SK-N-DZ (cell line): ENCODE results near the gene SSC4D.
"Not testable (repeated sequence)": the region's sequence is repeated elsewhere in the genome, so short reads cannot be mapped to it uniquely, and the experiment has no call there.

Source experiments
- DNase-seq: peaks from one replicate; pipeline ENCODE4 v3.0.0-alpha.2; 2015; ENCODE audit warnings: low spot score

SSC4D gene

GRCh38 chr7:76386691-76387260 lies 22.7 kb downstream of the SSC4D start:
- DNase-seq = no peak

GRCh38 chr7:76383089-76383944 lies 26.2 kb downstream of the SSC4D start:
- peak; percentile 64 for DNase-seq

GRCh38 chr7:76381814-76382213 lies 27.7 kb downstream of the SSC4D start:
- no peak for DNase-seq

GRCh38 chr7:76380623-76380966 lies 28.9 kb downstream of the SSC4D start:
- DNase-seq = no peak

- DNase-seq = no peak
These were observed 32.1 kb downstream of the SSC4D start for GRCh38 chr7:76377186-76377918.

- no peak for DNase-seq
These were observed 34.2 kb downstream of the SSC4D start for GRCh38 chr7:76375251-76375650.

GRCh38 chr7:76372984-76373833 lies 36.3 kb downstream of the SSC4D start:
- peak; percentile 40 for DNase-seq

- DNase-seq = no peak
These were observed 38.1 kb downstream of the SSC4D start for GRCh38 chr7:76371396-76371795.

- no peak for DNase-seq
These were observed 40.5 kb downstream of the SSC4D start for GRCh38 chr7:76369018-76369417.

- no peak for DNase-seq
These were observed 41.3 kb downstream of the SSC4D start for GRCh38 chr7:76368190-76368589.

GRCh38 chr7:76364198-76364584 lies 45.3 kb downstream of the SSC4D start:
- no peak for DNase-seq

- not testable (repeated sequence) for DNase-seq
These were observed 45.7 kb downstream of the SSC4D start for GRCh38 chr7:76363754-76364153.

- DNase-seq = no peak
These were observed 49.4 kb downstream of the SSC4D start for GRCh38 chr7:76359978-76360638.

- peak; percentile 98 for DNase-seq
These were observed 50.2 kb downstream of the SSC4D start for GRCh38 chr7:76359111-76359977.

GRCh38 chr7:76358481-76359110 lies 50.9 kb downstream of the SSC4D start, which contains the start of gene YWHAG:
Gene YWHAG, minus strand, starts transcription at chr7:76358991. Its CDS starts 183 bp downstream, at chr7:76358808.
- DNase-seq = peak; percentile 86

- DNase-seq = peak; percentile 43
These were observed 51.5 kb downstream of the SSC4D start for GRCh38 chr7:76358011-76358480.

GRCh38 chr7:76357475-76358010 lies 52.0 kb downstream of the SSC4D start:
- DNase-seq = no peak

- DNase-seq = no peak
These were observed 52.7 kb downstream of the SSC4D start for GRCh38 chr7:76356823-76357222.

GRCh38 chr7:76356115-76356514 lies 53.4 kb downstream of the SSC4D start:
- no peak for DNase-seq
